Neural progenitor cell (in vitro differentiated cells): ENCODE measurements around the gene SIGLEC10. TPM values are rescaled to one million over a fixed set of nuclear protein-coding genes. Genes with fewer than 3 reads are reported as not detected.

Source experiments
- DNase-seq: peaks from one replicate; pipeline ENCODE4 v3.0.0-alpha.2; 2016; ENCODE audit warnings: low spot score
- H2AFZ ChIP-seq: fragments of 200-600 bp; sonication (generic); replicated peaks from 2 replicates; pipeline ENCODE4 v1.6.1; 2016; ENCODE audit warnings: antibody characterized with exemption
- H3F3A ChIP-seq: fragments of 200-600 bp; sonication (generic); 2 replicates; pipeline ENCODE4 v1.6.1; 2016; ENCODE audit warnings: antibody characterized with exemption, low read depth
- H3K27ac ChIP-seq: fragments of 200-600 bp; sonication (generic); 2 replicates; pipeline ENCODE4 v1.5.1; 2016; ENCODE audit warnings: mild to moderate bottlenecking
- H3K27me3 ChIP-seq: fragments of 200-600 bp; sonication (generic); 2 replicates; pipeline ENCODE4 v1.6.1; 2016; ENCODE audit warnings: mild to moderate bottlenecking, moderate library complexity
- H3K36me3 ChIP-seq: fragments of 200-600 bp; sonication (generic); 2 replicates; pipeline ENCODE4 v1.5.1; 2016
- H3K4me1 ChIP-seq: fragments of 200-600 bp; sonication (generic); 2 replicates; pipeline ENCODE4 v1.6.1; 2016; ENCODE audit warnings: mixed run types
- H3K4me2 ChIP-seq: fragments of 200-600 bp; sonication (generic); 2 replicates; pipeline ENCODE4 v1.6.1; 2016
- H3K4me3 ChIP-seq: fragments of 200-600 bp; sonication (generic); 2 replicates; pipeline ENCODE4 v1.5.1; 2016
- H3K79me2 ChIP-seq: fragments of 200-600 bp; sonication (generic); 2 replicates; pipeline ENCODE4 v1.6.1; 2016; ENCODE audit warnings: low read depth
- H3K9ac ChIP-seq: fragments of 200-600 bp; sonication (generic); 2 replicates; pipeline ENCODE4 v1.6.1; 2016
- H3K9me3 ChIP-seq: fragments of 200-600 bp; sonication (generic); 2 replicates; pipeline ENCODE4 v1.5.1; 2016; ENCODE audit warnings: low read depth
- H4K20me1 ChIP-seq: fragments of 200-600 bp; sonication (generic); 2 replicates; pipeline ENCODE4 v1.6.1; 2016; ENCODE audit warnings: low read depth
- H3K27ac Mint-ChIP-seq: 3 replicates; pipeline ENCODE4 v1.8.0; 2021; ENCODE audit warnings: mixed read lengths
- H3K27me3 Mint-ChIP-seq: 2 replicates; pipeline ENCODE4 v1.8.0; 2022; ENCODE audit warnings: low read depth, mild to moderate bottlenecking, inconsistent platforms, moderate library complexity, mixed read lengths; ENCODE audit not compliant: insufficient read depth
- H3K36me3 Mint-ChIP-seq: 3 replicates; pipeline ENCODE4 v1.8.0; 2021; ENCODE audit warnings: mixed read lengths
- H3K4me1 Mint-ChIP-seq: 3 replicates; pipeline ENCODE4 v1.8.0; 2021; ENCODE audit warnings: mixed read lengths
- H3K4me3 Mint-ChIP-seq: 3 replicates; pipeline ENCODE4 v1.8.0; 2021; ENCODE audit warnings: mild to moderate bottlenecking, moderate library complexity, mixed read lengths
- H3K9me3 Mint-ChIP-seq: 3 replicates; pipeline ENCODE4 v1.8.0; 2020; ENCODE audit warnings: mixed read lengths
- EZH2 ChIP-seq: fragments of 200-600 bp; sonication (generic); IDR thresholded peaks from 2 replicates; pipeline ENCODE4 v1.6.1; 2017; ENCODE audit warnings: antibody characterized with exemption, mild to moderate bottlenecking, moderate library complexity
- EZH2phosphoT487 ChIP-seq: fragments of 200-600 bp; sonication (generic); IDR thresholded peaks from 2 replicates; pipeline ENCODE4 v1.6.1; 2017; ENCODE audit warnings: antibody characterized with exemption
- small RNA-seq: library from RNA; depleted of rRNA; stranded (forward); fragments of <200 nt; gene quantifications from one replicate; pipeline ENCODE3, GENCODE V24; 2015
- total RNA-seq: library from RNA; depleted of rRNA; stranded (reverse); fragments of >200 nt; gene quantifications from 2 replicates; pipeline ENCODE4 v1.2.3, GENCODE V29; 2015; ENCODE audit warnings: low replicate concordance
- TF ChIP-seq, protein P1 (sequence below): fragments of 200-600 bp; sonication (generic); IDR thresholded peaks from 2 replicates; pipeline ENCODE4 v1.5.1; 2017; ENCODE audit warnings: antibody characterized with exemption, mild to moderate bottlenecking

SIGLEC10 gene
- total RNA-seq, 1 donor from 2014 or later: not detected

DNA sequence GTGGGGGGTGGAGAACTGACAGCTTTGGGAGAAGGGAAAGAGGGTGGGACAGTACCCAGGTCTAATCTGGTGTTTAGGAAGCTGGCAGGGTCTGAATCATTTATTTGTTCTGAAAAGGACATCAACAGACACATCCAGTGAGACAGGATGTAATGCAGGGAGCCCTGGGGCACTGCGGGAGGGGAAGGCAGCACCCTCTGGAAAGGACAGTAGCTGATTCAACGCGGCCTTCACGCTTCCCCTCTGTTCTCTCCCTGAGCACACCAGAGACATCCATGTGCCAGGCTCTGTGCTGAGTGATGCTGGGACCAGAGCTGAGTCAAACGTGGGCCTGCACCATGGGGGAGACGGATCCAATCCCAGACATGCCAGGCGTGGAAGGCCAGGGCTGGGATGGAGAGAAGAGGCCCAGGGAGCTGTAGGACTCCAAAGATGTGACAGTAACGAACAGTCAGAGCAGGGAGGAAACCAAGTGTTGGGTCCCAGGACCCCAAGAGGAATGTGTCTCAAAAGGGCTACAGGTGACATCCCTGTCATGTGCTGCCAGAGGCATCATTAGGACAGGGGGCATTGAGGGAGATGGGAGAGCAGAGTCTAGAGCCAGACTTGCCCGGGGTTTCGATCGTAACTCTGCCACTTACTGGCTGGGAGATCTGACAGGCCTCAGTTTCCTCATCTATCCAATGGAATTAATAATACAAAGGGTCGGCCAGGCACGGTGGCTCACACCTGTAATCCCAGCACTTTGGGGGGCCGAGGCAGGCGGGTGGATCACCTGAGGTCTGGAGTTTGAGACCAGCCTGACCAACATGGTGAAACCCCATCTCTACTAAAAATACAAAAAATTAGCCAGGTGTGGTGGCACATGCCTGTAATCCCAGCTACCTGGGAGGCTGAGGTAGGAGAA is 53.0 kb downstream of the SIGLEC10 start:
- Histone ChIP-seq H3K27me3 (no peaks in the 10 kb centered on the region), H2AFZ (no peak overlapping the region), H3K27ac (no peak overlapping the region), H3K4me3 (no peak overlapping the region), H3K9ac (no peak overlapping the region), H4K20me1 (no peaks in the 10 kb centered on the region), H3K36me3 (no peaks in the 10 kb centered on the region), H3K4me1 (peaks cover 7% of the 10 kb centered on the region), H3K79me2 (no peaks in the 10 kb centered on the region), H3F3A (peaks cover 14% of the 10 kb centered on the region), H3K9me3 (no peaks in the 10 kb centered on the region), H3K4me2 (no peak overlapping the region)
- TF ChIP-seq, protein P1, sequence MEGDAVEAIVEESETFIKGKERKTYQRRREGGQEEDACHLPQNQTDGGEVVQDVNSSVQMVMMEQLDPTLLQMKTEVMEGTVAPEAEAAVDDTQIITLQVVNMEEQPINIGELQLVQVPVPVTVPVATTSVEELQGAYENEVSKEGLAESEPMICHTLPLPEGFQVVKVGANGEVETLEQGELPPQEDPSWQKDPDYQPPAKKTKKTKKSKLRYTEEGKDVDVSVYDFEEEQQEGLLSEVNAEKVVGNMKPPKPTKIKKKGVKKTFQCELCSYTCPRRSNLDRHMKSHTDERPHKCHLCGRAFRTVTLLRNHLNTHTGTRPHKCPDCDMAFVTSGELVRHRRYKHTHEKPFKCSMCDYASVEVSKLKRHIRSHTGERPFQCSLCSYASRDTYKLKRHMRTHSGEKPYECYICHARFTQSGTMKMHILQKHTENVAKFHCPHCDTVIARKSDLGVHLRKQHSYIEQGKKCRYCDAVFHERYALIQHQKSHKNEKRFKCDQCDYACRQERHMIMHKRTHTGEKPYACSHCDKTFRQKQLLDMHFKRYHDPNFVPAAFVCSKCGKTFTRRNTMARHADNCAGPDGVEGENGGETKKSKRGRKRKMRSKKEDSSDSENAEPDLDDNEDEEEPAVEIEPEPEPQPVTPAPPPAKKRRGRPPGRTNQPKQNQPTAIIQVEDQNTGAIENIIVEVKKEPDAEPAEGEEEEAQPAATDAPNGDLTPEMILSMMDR: no peak
- DNase-seq: no peak
- Mint-ChIP-seq H3K4me1 (peaks cover 25% of the 10 kb centered on the region), H3K36me3 (no peaks in the 10 kb centered on the region), H3K4me3 (peak overlapping the region; percentile 65), H3K27me3 (peaks cover 7% of the 10 kb centered on the region), H3K27ac (no peak overlapping the region), H3K9me3 (no peaks in the 10 kb centered on the region)

DNA sequence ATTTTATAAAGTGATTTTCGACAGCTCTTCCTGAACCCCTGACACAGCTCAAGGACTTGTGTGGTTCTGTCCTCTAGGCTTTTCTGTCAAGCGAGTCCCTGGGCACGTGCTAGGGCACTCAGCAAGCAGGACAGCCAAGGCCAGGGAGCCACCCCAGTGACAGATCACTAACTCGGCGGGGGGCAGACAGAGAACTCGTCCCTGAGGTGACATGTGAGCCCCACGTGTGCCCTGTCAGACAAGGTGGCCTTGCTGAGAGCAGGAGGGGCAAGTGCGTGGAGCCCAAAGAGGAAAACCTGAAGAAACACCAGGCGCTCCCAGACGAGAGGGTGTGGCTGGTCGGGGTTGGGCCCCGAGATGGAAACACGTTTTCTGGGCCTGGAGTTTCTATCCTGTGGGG is 56.2 kb downstream of the SIGLEC10 start:
- no peak overlapping the region for H3K4me3 Mint-ChIP-seq
- no peaks in the 10 kb centered on the region for H3K79me2 ChIP-seq
- no peak overlapping the region for H2AFZ ChIP-seq
- no peaks in the 10 kb centered on the region for H3F3A ChIP-seq
- TF ChIP-seq EZH2phosphoT487 (no peak), EZH2 (no peak)
- TF ChIP-seq, protein P1: no peak
- no peak overlapping the region for H3K4me3 ChIP-seq
- peaks cover 2% of the 10 kb centered on the region for H3K27me3 Mint-ChIP-seq
- H3K9me3 ChIP-seq: no peaks in the 10 kb centered on the region
- no peaks in the 10 kb centered on the region for H3K9me3 Mint-ChIP-seq
- H3K9ac ChIP-seq: no peak overlapping the region
- H3K4me1 Mint-ChIP-seq: peaks cover 26% of the 10 kb centered on the region
- H3K36me3 Mint-ChIP-seq: no peaks in the 10 kb centered on the region
- H3K4me1 ChIP-seq: no peaks in the 10 kb centered on the region
- no peaks in the 10 kb centered on the region for H4K20me1 ChIP-seq
- H3K4me2 ChIP-seq: no peak overlapping the region
- no peak for DNase-seq
- no peaks in the 10 kb centered on the region for H3K27me3 ChIP-seq
- no peak overlapping the region for H3K27ac Mint-ChIP-seq
- no peaks in the 10 kb centered on the region for H3K36me3 ChIP-seq
- no peak overlapping the region for H3K27ac ChIP-seq

Small RNA genes lying within 50 kb of the gene (small RNA-seq; reads per million reads assigned to genes)
- gene AC020914.5: not detected

Other genes starting within 250 kb of the SIGLEC10 start
- gene CD33, start 192.6 kb downstream of the SIGLEC10 start, total RNA-seq: not detected in 2 replicates
- not detected in 2 replicates for gene SIGLECL1, start 166.6 kb downstream of the SIGLEC10 start, total RNA-seq
- gene IGLON5, start 106.0 kb downstream of the SIGLEC10 start, total RNA-seq: 5.4 and 15.8 TPM in 2 replicates
- gene VSIG10L, start 75.5 kb downstream of the SIGLEC10 start, total RNA-seq: 2.7 and 6.0 TPM in 2 replicates
- gene ETFB, start 51.3 kb downstream of the SIGLEC10 start, total RNA-seq: 27.0 and 38.9 TPM in 2 replicates
- gene CLDND2, start 48.6 kb downstream of the SIGLEC10 start, total RNA-seq: not detected in 2 replicates
- not detected in 2 replicates for gene NKG7, start 45.0 kb downstream of the SIGLEC10 start, total RNA-seq
- gene LIM2, start 29.7 kb downstream of the SIGLEC10 start, total RNA-seq: 0.26 and 3.2 TPM in 2 replicates
- 0.37 TPM in 1 of 2 replicates, not detected in the other for gene C19orf84, start 27.1 kb downstream of the SIGLEC10 start, total RNA-seq
- not detected in 2 replicates for gene SIGLEC8, start 40.8 kb upstream of the SIGLEC10 start, total RNA-seq
- not detected in 2 replicates for gene CEACAM18, start 60.9 kb upstream of the SIGLEC10 start, total RNA-seq
- gene SIGLEC12, start 84.2 kb upstream of the SIGLEC10 start, total RNA-seq: not detected in 2 replicates
- not detected in 2 replicates for gene SIGLEC6, start 114.0 kb upstream of the SIGLEC10 start, total RNA-seq
- 5.0 and 8.1 TPM in 2 replicates for gene ZNF175, start 153.6 kb upstream of the SIGLEC10 start, total RNA-seq
- not detected in 2 replicates for gene SIGLEC5, start 212.8 kb upstream of the SIGLEC10 start, total RNA-seq
- gene SIGLEC14, start 229.2 kb upstream of the SIGLEC10 start, total RNA-seq: not detected in 2 replicates